H1 (cell line): ENCODE data around the gene NR3C2.

ENCODE experiments used
- CREB1 ChIP-seq: IDR thresholded peaks from 2 replicates; pipeline ENCODE4 v1.6.1; 2012; ENCODE audit warnings: inconsistent platforms
- CTCF ChIP-seq, 3 experiments: IDR thresholded peaks; 1 replicate in 2 of 3; 2 replicates in 1 of 3; pipeline versions ENCODE4 v1.5.1 to v1.6.1; 2011; ENCODE audit warnings: low read length in 3 of 3, mild to moderate bottlenecking in 3 of 3, inconsistent platforms in 2 of 3, low read depth in 1 of 3, moderate library complexity in 1 of 3; ENCODE audit not compliant: insufficient read depth in 1 of 3; ENCODE audit errors: control extremely low read depth in 1 of 3
- MAX ChIP-seq: IDR thresholded peaks from 2 replicates; pipeline ENCODE4 v1.6.1; 2012; ENCODE audit warnings: inconsistent platforms
- RAD21 ChIP-seq, 2 experiments: IDR thresholded peaks in 1 of 2; conservative IDR thresholded peaks in 1 of 2; 2 replicates each; pipeline ENCODE4 v1.6.1; 2011; ENCODE audit warnings: low read depth in 2 of 2, low read length in 2 of 2, improper control_type of control experiment in 1 of 2, inconsistent platforms in 1 of 2, mild to moderate bottlenecking in 1 of 2, moderate library complexity in 1 of 2
- RXRA ChIP-seq: IDR thresholded peaks from 2 replicates; pipeline ENCODE4 v1.6.1; 2011; ENCODE audit warnings: low read depth, mild to moderate bottlenecking, low read length, moderate library complexity; ENCODE audit not compliant: insufficient read depth
- SIN3A ChIP-seq, 2 experiments: IDR thresholded peaks in 1 of 2; conservative IDR thresholded peaks in 1 of 2; 2 replicates each; pipeline ENCODE4 v1.6.1; 2011 to 2012; ENCODE audit warnings: low read length in 2 of 2, improper control_type of control experiment in 1 of 2, low read depth in 1 of 2, mild to moderate bottlenecking in 1 of 2
- SP1 ChIP-seq: IDR thresholded peaks from 2 replicates; pipeline ENCODE4 v1.6.1; 2011; ENCODE audit warnings: low read depth, low read length
- TAF1 ChIP-seq: IDR thresholded peaks from 2 replicates; pipeline ENCODE4 v1.6.1; 2011; ENCODE audit warnings: mild to moderate bottlenecking, low read depth, low read length

- TF ChIP-seq SIN3A (conservative IDR thresholded peaks at IDR 0.05 in 1 of 2, IDR thresholded peaks at IDR 0.05 in 1 of 2; ENCODE audit: low read depth in 1 of 2, low read length in 2 of 2) (no peak), RXRA (no peak), CTCF (IDR thresholded peaks at IDR 0.05; ENCODE audit: control extremely low read depth in 1 of 3, insufficient read depth in 1 of 3, low read depth in 1 of 3, low read length in 3 of 3) (no peak), TAF1 (no peak), CREB1 (no peak), SP1 (no peak), RAD21 (IDR thresholded peaks at IDR 0.05 in 1 of 2, conservative IDR thresholded peaks at IDR 0.05 in 1 of 2; ENCODE audit: low read depth in 2 of 2, low read length in 2 of 2) (no peak), MAX (no peak)
Observed at GRCh38 chr4:148335133-148335532, 107.1 kb downstream of the NR3C2 start.
